Measurements from ENCODE around the gene BCAS1.

The BCAS1 gene

GRCh38 chr20:54056762-54057639 is 13.4 kb downstream of the BCAS1 start:
- no peak overlapping the region for H3K27ac Mint-ChIP-seq
- peaks cover 4% of the 10 kb centered on the region for H3K4me1 Mint-ChIP-seq
- ATAC-seq (no peak), DNase-seq (ENCODE audit: low spot score in 2 of 2) (no peak)
- H3K4me3 Mint-ChIP-seq: no peak overlapping the region
- no peaks in the 10 kb centered on the region for H3K9me3 Mint-ChIP-seq
- no peaks in the 10 kb centered on the region for H3K36me3 Mint-ChIP-seq

DNA sequence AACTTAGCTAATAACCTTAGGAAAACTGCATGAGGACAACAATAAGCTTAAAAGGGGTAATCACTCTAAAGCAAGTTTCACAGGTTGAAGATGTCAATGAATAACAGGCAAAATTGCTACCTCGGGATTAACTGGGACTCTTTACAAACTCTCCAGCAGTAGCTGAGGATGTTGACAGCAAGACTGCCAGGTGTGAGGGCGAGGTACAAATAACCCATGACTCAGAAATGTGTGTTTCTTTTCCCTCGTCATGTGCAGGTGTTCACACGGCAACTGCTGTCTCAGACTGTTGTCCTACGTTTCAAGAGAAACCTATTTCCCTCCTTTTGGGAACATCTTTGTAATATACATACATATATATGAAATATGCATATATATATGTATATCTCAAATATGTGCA is 15.9 kb downstream of the BCAS1 start:
- Mint-ChIP-seq H3K4me3 (no peak overlapping the region), H3K27ac (no peak overlapping the region), H3K4me1 (peaks cover 4% of the 10 kb centered on the region), H3K36me3 (no peaks in the 10 kb centered on the region), H3K9me3 (no peaks in the 10 kb centered on the region)
- DNase-seq (ENCODE audit: low spot score in 2 of 2): no peak
- ATAC-seq: no peak

- Mint-ChIP-seq H3K9me3 (no peaks in the 10 kb centered on the region), H3K36me3 (no peaks in the 10 kb centered on the region), H3K4me1 (peaks cover 11% of the 10 kb centered on the region), H3K4me3 (no peak overlapping the region), H3K27ac (no peak overlapping the region)
- no peak for ATAC-seq
- DNase-seq (ENCODE audit: low spot score in 2 of 2): no peak
Measured at GRCh38 chr20:54051068-54051467, 19.3 kb downstream of the BCAS1 start.

DNA sequence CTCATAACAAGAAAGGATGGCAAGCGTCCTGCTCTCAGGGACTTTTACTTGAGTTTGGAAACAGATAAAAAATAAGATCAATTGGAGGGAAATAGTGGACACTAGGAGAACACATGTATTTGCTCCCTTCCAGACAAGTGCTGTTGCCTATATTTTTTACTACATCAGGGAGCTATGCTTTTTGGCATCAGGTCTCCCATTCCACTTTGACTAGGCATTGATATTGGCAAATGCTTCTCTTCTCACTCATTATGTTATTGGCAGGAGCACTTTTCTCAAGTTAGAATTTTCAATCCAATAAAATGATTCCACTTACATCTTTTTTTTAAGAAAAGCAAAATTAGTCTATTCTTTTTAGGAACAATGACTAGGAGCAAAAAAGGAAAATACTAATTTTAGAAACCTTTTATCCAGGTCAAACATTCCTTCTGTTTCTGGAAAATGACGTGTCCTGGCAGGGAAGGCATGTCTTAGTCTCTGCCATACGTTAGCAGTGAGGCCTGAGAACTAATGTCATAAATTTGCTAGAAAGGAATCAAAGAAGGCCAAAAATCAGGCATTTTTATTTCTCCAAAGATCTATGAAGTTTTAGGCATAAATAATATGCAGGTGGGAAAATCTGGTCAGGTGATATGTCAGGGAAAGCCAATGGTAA is 21.4 kb downstream of the BCAS1 start:
- Mint-ChIP-seq H3K9me3 (no peaks in the 10 kb centered on the region), H3K27ac (no peak overlapping the region), H3K4me3 (no peak overlapping the region), H3K4me1 (peaks cover 11% of the 10 kb centered on the region), H3K36me3 (no peaks in the 10 kb centered on the region)
- ATAC-seq: no peak
- no peak for DNase-seq (ENCODE audit: low spot score in 2 of 2)

GRCh38 chr20:54048481-54048880 is 21.9 kb downstream of the BCAS1 start:
- ATAC-seq (no peak), DNase-seq (ENCODE audit: low spot score in 2 of 2) (no peak)
- Mint-ChIP-seq H3K4me3 (no peak overlapping the region), H3K9me3 (no peaks in the 10 kb centered on the region), H3K27ac (peak overlapping the region; percentile 5), H3K36me3 (no peaks in the 10 kb centered on the region), H3K4me1 (peaks cover 11% of the 10 kb centered on the region)

GRCh38 chr20:54047720-54048119 is 22.7 kb downstream of the BCAS1 start:
- Mint-ChIP-seq H3K9me3 (no peaks in the 10 kb centered on the region), H3K27ac (peak overlapping the region; percentile 5), H3K4me1 (peaks cover 11% of the 10 kb centered on the region), H3K4me3 (no peak overlapping the region), H3K36me3 (no peaks in the 10 kb centered on the region)
- no peak for DNase-seq (ENCODE audit: low spot score in 2 of 2)
- ATAC-seq: no peak

DNA sequence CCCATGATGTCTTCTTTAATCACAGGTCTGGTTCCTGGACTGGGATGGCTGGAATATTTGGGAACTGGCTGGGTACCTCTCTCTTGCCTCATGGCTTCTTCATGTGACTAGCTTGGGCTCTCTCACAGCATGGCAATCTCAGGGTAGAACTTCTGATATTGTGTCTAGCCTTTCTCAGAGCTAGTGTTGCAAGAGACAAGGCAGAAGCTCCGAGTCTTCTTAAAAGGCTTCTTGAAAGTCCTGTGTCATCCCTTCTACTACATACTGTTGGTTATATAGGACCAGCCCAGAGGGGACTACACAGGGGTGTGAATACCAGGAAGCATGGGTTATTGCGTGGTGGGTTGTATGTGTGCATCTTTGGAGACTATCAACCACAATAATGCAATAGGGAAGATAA is 23.3 kb downstream of the BCAS1 start:
- DNase-seq (ENCODE audit: low spot score in 2 of 2) (no peak), ATAC-seq (no peak)
- Mint-ChIP-seq H3K27ac (no peak overlapping the region), H3K36me3 (no peaks in the 10 kb centered on the region), H3K9me3 (no peaks in the 10 kb centered on the region), H3K4me1 (peaks cover 11% of the 10 kb centered on the region), H3K4me3 (no peak overlapping the region)

- Mint-ChIP-seq H3K36me3 (no peaks in the 10 kb centered on the region), H3K4me3 (no peak overlapping the region), H3K4me1 (peaks cover 11% of the 10 kb centered on the region), H3K27ac (no peak overlapping the region), H3K9me3 (no peaks in the 10 kb centered on the region)
- ATAC-seq (peak; percentile 80), DNase-seq (ENCODE audit: low spot score in 2 of 2) (no peak)
Measured at GRCh38 chr20:54044156-54044555, 26.2 kb downstream of the BCAS1 start.

DNA sequence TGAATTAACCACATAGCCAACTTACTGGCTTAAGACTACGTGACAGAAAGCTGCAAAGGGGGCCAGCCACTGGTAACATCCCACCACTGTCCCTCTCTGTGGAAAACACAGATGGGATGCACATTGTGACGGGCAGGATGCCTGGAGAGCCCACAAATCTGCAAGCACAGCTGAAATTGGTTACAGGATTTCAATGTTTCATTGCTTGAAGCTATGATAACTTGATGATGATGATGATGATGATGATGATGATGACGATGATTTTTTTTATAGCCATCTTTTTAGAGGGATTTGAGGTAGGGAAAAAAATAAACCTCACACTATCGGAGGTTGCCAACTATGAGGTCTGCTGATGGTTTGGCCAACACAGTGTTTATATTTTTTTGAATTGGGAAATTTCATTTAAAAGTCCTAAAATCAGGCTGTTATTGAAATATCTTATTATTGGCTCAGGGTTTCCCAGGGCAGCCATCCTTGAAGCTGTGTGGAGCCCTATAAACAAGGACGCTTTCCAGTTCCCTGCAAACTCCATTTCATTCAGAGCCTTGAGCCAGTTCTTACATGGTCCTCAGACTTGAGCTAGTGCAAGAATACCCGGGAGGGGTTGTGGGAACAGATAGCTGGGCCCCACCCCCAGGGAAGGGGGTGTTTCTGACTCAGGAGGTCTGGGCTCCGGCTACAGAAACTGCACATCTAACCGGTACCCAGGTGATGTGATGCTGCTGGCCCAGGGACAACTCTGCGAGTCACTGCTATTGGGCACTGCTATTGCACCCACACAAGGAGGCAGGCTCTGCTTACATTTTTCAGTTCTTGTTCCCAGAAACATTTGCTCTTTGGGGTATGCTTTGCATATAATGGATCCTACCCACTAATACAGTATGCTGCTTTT is 27.1 kb downstream of the BCAS1 start:
- H3K4me1 Mint-ChIP-seq: peaks cover 11% of the 10 kb centered on the region
- H3K36me3 Mint-ChIP-seq: no peaks in the 10 kb centered on the region
- DNase-seq (ENCODE audit: low spot score in 2 of 2): no peak
- peak; percentile 50 for ATAC-seq
- no peak overlapping the region for H3K27ac Mint-ChIP-seq
- H3K9me3 Mint-ChIP-seq: no peaks in the 10 kb centered on the region
- H3K4me3 Mint-ChIP-seq: no peak overlapping the region

DNA sequence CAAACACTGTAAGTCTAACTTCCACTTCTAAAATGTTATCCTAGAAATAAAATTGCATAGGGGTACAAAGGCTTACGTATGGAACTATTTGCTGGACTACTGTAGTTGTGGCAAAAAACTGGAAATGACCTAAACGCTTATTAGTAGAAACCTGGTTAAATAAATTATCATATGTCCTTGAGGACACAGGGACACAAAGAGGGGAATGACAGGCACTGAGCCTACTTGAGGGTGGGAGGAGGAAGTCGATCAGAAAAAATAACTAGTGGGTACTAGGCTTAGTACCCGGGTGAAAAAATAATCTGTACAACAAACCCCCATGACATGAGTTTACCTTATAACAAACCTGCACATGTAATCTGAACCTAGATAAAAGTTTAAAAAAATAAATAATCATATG is 28.4 kb downstream of the BCAS1 start:
- ATAC-seq: no peak

GRCh38 chr20:54041336-54041735 is 29.1 kb downstream of the BCAS1 start:
- no peaks in the 10 kb centered on the region for H3K9me3 Mint-ChIP-seq
- no peak overlapping the region for H3K27ac Mint-ChIP-seq
- no peaks in the 10 kb centered on the region for H3K36me3 Mint-ChIP-seq
- ATAC-seq: no peak
- no peak for DNase-seq (ENCODE audit: low spot score in 2 of 2)
- no peak overlapping the region for H3K4me3 Mint-ChIP-seq
- no peaks in the 10 kb centered on the region for H3K4me1 Mint-ChIP-seq

More for the DNA sequence above, 28.4 kb downstream of the BCAS1 start:
- Mint-ChIP-seq H3K4me1 (no peaks in the 10 kb centered on the region), H3K36me3 (no peaks in the 10 kb centered on the region), H3K27ac (no peak overlapping the region), H3K9me3 (no peaks in the 10 kb centered on the region), H3K4me3 (no peak overlapping the region)
- DNase-seq (ENCODE audit: low spot score in 2 of 2): no peak

DNA sequence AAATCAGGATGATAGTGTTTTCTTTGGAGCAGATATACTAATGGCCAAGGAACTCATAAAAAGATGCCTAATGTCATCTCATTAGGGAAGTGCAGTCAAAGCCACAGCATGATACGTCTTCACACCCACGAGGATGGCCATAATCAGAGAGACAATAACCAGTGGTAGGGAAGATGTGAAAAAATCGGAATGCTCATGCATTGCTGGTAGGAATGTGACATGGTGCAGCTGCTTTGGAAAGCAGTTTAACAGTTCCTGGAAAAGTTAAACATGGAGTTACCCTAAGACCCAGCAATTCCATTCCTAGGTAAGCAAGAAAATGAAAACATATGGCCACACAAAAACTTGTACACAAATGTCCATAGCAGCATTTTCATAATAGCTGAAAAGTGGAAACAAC is 29.9 kb downstream of the BCAS1 start:
- Mint-ChIP-seq H3K4me1 (no peaks in the 10 kb centered on the region), H3K4me3 (no peak overlapping the region), H3K27ac (no peak overlapping the region), H3K9me3 (no peaks in the 10 kb centered on the region), H3K36me3 (no peaks in the 10 kb centered on the region)
- ATAC-seq: no peak
- DNase-seq (ENCODE audit: low spot score in 2 of 2): no peak

DNA sequence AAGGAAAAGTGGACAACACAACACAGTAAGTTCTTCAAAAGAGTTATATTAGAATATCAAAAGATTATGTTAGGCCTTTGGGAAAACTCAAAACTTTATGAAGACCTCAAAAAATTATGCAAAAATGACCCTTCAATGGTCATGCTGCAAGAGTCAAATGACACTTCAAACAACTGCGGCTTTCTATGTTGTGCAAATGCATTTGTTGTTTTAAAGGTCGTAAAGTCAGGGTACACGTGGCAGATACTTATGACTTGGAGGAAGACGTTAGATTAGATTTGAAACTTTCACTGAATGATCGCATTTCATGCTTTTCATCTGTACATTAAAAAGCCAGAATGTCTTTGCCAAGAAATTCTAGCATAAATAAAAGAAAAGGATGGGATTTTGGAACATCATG is 31.4 kb downstream of the BCAS1 start:
- Mint-ChIP-seq H3K27ac (no peak overlapping the region), H3K4me3 (no peak overlapping the region), H3K4me1 (no peaks in the 10 kb centered on the region), H3K36me3 (no peaks in the 10 kb centered on the region), H3K9me3 (no peaks in the 10 kb centered on the region)
- DNase-seq (ENCODE audit: low spot score in 2 of 2): no peak
- no peak for ATAC-seq

- no peak overlapping the region for H3K4me3 Mint-ChIP-seq
- no peak for DNase-seq (ENCODE audit: low spot score in 2 of 2)
- no peak for ATAC-seq
- no peaks in the 10 kb centered on the region for H3K4me1 Mint-ChIP-seq
- no peaks in the 10 kb centered on the region for H3K36me3 Mint-ChIP-seq
- H3K9me3 Mint-ChIP-seq: peaks cover 2% of the 10 kb centered on the region
- no peak overlapping the region for H3K27ac Mint-ChIP-seq
Measured at GRCh38 chr20:54037525-54037924, 32.9 kb downstream of the BCAS1 start.

DNA sequence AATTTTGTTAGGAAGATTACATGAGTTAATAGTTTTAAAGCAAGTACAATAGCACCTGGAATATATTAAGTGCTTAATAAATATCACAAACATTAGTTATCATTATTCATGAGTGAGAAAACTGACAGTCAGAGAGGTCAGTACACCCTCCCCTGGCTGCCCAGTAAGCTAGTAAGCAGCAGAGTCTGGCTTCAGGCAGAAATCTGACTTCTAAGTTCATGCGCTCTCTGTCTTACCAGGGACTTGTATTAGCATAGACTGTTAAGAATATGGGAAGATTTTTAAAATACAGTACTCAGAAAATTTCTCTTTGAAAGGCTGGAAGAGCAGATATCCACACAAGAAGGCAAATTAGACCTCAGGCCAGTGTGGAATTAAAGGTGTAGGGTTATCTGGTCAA is 40.8 kb downstream of the BCAS1 start:
- Mint-ChIP-seq H3K9me3 (peaks cover 4% of the 10 kb centered on the region), H3K36me3 (no peaks in the 10 kb centered on the region), H3K4me3 (no peak overlapping the region), H3K27ac (no peak overlapping the region), H3K4me1 (no peaks in the 10 kb centered on the region)
- DNase-seq (ENCODE audit: low spot score in 2 of 2) (no peak), ATAC-seq (no peak)
